AG04450 (cell line): ENCODE results near the gene C11orf54. TPM values are rescaled to one million over a fixed set of nuclear protein-coding genes. Genes with fewer than 3 reads are reported as not detected.
"Not testable (repeated sequence)": the region's sequence is repeated elsewhere in the genome, so short reads cannot be mapped to it uniquely, and the experiment has no call there.

Experiments
- CTCF ChIA-PET: fragments of 300-600, 350-600 bp; formaldehyde crosslinking; extraction: SDS; loops from one replicate; lab custom pipeline; 2022; ENCODE audit warnings: antibody characterized with exemption, inconsistent platforms; lab: Charles Lee
- POLR2A ChIA-PET: fragments of 350-600 bp; formaldehyde crosslinking; extraction: SDS; loops from one replicate; lab custom pipeline; 2021; ENCODE audit warnings: antibody characterized with exemption, inconsistent platforms; lab: Yijun Ruan, JAX
- DNase-seq: peaks from one replicate; pipeline ENCODE4 v3.0.0-alpha.2; 2011; ENCODE audit warnings: low read depth, low spot score
- H3K27ac ChIP-seq: one replicate; pipeline ENCODE4 v1.5.1; 2012; ENCODE audit warnings: low read depth, low read length, control low read depth
- H3K27me3 ChIP-seq: one replicate; pipeline ENCODE4 v1.6.0; 2012; ENCODE audit warnings: low read length; ENCODE audit not compliant: control insufficient read depth, insufficient read depth
- H3K4me3 ChIP-seq: 2 replicates; pipeline ENCODE4 v1.5.1; 2011; ENCODE audit warnings: mild to moderate bottlenecking, low read depth, low read length, control low read depth
- H3K9me3 ChIP-seq: 2 replicates; pipeline ENCODE4 v1.5.1; 2012; ENCODE audit warnings: low read length; ENCODE audit not compliant: control insufficient read depth, insufficient read depth
- CTCF ChIP-seq: IDR thresholded peaks from 2 replicates; pipeline ENCODE4 v1.5.1; 2011; ENCODE audit warnings: low read depth, low read length, control low read depth, inconsistent platforms
- polyA plus RNA-seq: library from polyadenylated mRNA; depleted of rRNA; stranded (reverse); fragments of >200 nt; gene quantifications from 2 replicates; pipeline ENCODE4 v1.2.3, GENCODE V29; 2011

The C11orf54 gene
- polyA plus RNA-seq, 1 experiment: 28.0 TPM

GRCh38 chr11:93741882-93742226 lies 382 bp downstream of the C11orf54 start:
- no peak for TF ChIP-seq CTCF
- CTCF ChIA-PET: interaction anchor here (0.8 to 1.6 kb wide), 5 partner anchors 14 to 153 kb away, joined by 3 to 4 read pairs (median 3); partner anchors contain the start of gene MED17

GRCh38 chr11:93743291-93743690 lies 1.8 kb downstream of the C11orf54 start:
- no peak for TF ChIP-seq CTCF
- ChIA-PET CTCF (no interaction called here), POLR2A (interaction anchor here (5.0 kb wide), 1 partner anchor 41 kb away, joined by 80 read pairs; the partner anchor contains the start of gene MED17)
- no peaks in the 10 kb centered on the region for H3K27me3 ChIP-seq
- no peak overlapping the region for H3K27ac ChIP-seq
- no peak overlapping the region for H3K4me3 ChIP-seq
- DNase-seq: no peak
- H3K9me3 ChIP-seq: no peaks in the 10 kb centered on the region; the same call in 1 of the 2 replicates

More at GRCh38 chr11:93741882-93742226, 382 bp downstream of the C11orf54 start:
- Histone ChIP-seq H3K27ac (peak overlapping the region; percentile 96), H3K27me3 (no peaks in the 10 kb centered on the region), H3K4me3 (peak overlapping the region; percentile 74), H3K9me3 (no peaks in the 10 kb centered on the region; the same call in 1 of the 2 replicates)
- POLR2A ChIA-PET: interaction anchor here (0.8 to 5.0 kb wide), 6 partner anchors 10 to 387 kb away, joined by 3 to 80 read pairs (median 6); partner anchors contain the start of genes MED17 and PANX1
- DNase-seq: no peak

GRCh38 chr11:93744669-93745004 lies 3.2 kb downstream of the C11orf54 start:
- POLR2A ChIA-PET: no interaction called here
- H3K27ac ChIP-seq: no peak overlapping the region
- H3K4me3 ChIP-seq: no peak overlapping the region
- H3K27me3 ChIP-seq: no peaks in the 10 kb centered on the region
- CTCF ChIA-PET: no interaction called here
- no peaks in the 10 kb centered on the region; the same call in 1 of the 2 replicates for H3K9me3 ChIP-seq
- no peak for TF ChIP-seq CTCF
- DNase-seq: no peak

- CTCF ChIA-PET, H3K27me3 ChIP-seq, H3K4me3 ChIP-seq, H3K27ac ChIP-seq, POLR2A ChIA-PET, H3K9me3 ChIP-seq, DNase-seq: not testable (repeated sequence)
Observed at GRCh38 chr11:93745005-93745755, 3.7 kb downstream of the C11orf54 start.

GRCh38 chr11:93746101-93746500 lies 4.6 kb downstream of the C11orf54 start:
- no peaks in the 10 kb centered on the region for H3K27me3 ChIP-seq
- POLR2A ChIA-PET: no interaction called here
- no peak for DNase-seq

More at GRCh38 chr11:93746101-93746500, 4.6 kb downstream of the C11orf54 start:
- Histone ChIP-seq H3K27ac (no peak overlapping the region), H3K4me3 (no peak overlapping the region), H3K9me3 (no peaks in the 10 kb centered on the region; the same call in 1 of the 2 replicates)
- CTCF ChIA-PET: no interaction called here
- TF ChIP-seq CTCF: no peak
